ENCODE measurements around the gene MSI2. TPM values are rescaled to one million over a fixed set of nuclear protein-coding genes. Genes with fewer than 3 reads are reported as not detected.

Gene MSI2
- total RNA-seq, 2 experiments from 2014 or later: 87.6 to 96.0 TPM

DNA sequence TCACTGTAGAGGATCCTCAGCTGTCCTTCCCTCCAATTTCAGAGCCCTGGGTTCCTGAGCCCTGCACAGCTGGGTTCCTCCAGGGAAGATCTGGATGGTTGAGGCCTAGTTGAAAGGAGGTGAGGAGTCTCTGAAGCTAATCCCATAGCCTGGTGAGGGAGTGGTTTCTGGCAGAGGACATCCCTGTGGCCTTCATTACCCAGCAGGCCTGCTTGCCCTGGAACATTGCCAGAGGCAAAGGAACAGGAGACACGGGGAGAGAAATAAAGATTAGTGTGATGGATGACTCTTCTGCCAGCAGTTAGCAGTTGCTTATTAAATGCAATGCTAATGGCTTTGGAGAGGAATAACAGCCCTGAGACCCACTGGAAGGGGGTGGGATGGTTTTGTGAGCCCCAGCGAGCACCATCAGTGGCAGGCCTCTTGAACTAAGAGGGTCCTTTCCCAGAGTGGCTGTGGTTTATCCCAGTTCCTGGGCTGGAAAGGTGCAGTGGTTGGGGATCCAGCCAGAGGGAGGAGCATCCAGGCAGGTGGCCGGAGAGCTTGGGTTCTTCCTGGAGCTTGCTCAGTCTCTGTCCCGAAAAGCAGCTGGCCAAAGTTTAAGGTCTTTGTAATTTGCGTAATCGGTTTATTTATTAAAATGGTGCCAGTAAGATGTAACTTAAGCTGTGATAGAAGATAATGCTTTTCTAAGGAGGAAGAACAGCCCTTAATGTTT, 279.1 kb downstream of the MSI2 start:
- Mint-ChIP-seq H3K4me3 (no peak overlapping the region), H3K4me1 (peaks cover 27% of the 10 kb centered on the region), H3K9me3 (no peaks in the 10 kb centered on the region), H3K36me3 (ENCODE audit: low read depth) (no peaks in the 10 kb centered on the region), H3K27ac (peak overlapping the region; percentile 47), H3K27me3 (no peaks in the 10 kb centered on the region)
- no peak for DNase-seq
- POLR2A ChIA-PET: no interaction called here
- CTCF ChIA-PET: no interaction called here

- Mint-ChIP-seq H3K36me3 (ENCODE audit: low read depth) (no peaks in the 10 kb centered on the region), H3K4me1 (peaks cover 20% of the 10 kb centered on the region), H3K4me3 (no peak overlapping the region), H3K27me3 (no peaks in the 10 kb centered on the region), H3K9me3 (no peaks in the 10 kb centered on the region), H3K27ac (peak overlapping the region; percentile 10)
- CTCF ChIA-PET: no interaction called here
- POLR2A ChIA-PET: no interaction called here
- no peak for DNase-seq
Measured at GRCh38 chr17:57536289-57536688, 280.0 kb downstream of the MSI2 start.

GRCh38 chr17:57536789-57537523, 280.6 kb downstream of the MSI2 start:
- no peaks in the 10 kb centered on the region for H3K36me3 Mint-ChIP-seq (ENCODE audit: low read depth)
- POLR2A ChIA-PET: no interaction called here
- no peak for DNase-seq
- CTCF ChIA-PET: interaction anchor here (2.1 kb wide), 1 partner anchor 294 kb away, joined by 6 read pairs; no protein-coding TSS in a partner anchor
- H3K4me3 Mint-ChIP-seq: peak overlapping the region; percentile 36
- H3K9me3 Mint-ChIP-seq: no peaks in the 10 kb centered on the region
- H3K27ac Mint-ChIP-seq: peak overlapping the region; percentile 81
- H3K4me1 Mint-ChIP-seq: peaks cover 20% of the 10 kb centered on the region
- H3K27me3 Mint-ChIP-seq: no peaks in the 10 kb centered on the region

DNA sequence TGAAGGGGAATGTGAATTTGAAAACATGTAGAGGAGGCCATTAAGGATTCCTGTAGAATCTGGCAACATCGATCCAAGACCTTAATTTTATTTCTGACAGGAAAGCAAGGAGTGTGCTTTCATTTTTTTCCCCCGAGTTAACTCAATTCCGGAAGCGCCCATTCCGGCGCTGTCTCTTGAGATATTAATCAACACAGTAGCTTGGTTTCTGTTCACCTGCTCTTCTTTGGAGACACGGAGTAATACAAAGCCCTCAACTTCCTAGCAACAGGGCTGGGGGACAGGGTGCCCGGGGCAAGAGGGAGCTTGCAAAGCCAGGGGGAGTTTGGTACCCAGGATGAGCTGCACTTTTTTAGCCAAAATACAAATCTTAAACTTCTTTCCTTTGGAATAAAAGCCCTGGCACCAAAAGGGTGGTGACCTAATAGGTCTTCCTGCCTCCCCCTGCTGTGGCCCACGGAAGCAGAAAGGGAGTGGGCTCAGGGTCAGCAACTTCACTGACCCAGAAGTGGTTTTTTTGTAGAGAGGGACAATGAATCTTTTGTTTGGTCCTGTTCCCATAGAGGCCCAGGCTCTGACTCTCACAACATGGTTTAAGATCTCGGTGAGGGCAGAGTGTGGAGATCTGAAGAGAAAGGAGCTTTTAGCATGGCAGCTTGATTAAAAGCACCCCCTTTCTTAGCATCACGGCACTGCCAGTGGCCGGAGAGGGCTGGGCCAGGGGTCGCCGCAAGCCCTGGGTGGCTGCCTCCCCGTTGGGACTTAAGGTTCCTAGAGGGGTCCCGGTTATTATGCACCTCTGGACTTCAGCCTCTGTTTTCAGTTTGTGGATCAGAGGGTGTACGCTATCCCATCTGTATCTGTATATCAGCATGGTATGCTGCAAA, 281.4 kb downstream of the MSI2 start:
- Mint-ChIP-seq H3K4me3 (peak overlapping the region; percentile 36), H3K27ac (peak overlapping the region; percentile 81), H3K36me3 (ENCODE audit: low read depth) (no peaks in the 10 kb centered on the region), H3K4me1 (peaks cover 20% of the 10 kb centered on the region), H3K27me3 (no peaks in the 10 kb centered on the region), H3K9me3 (no peaks in the 10 kb centered on the region)
- ChIA-PET CTCF (interaction anchor here (1.0 to 2.1 kb wide), 2 partner anchors 134 to 294 kb away, joined by 3 to 6 read pairs; no protein-coding TSS in a partner anchor), POLR2A (no interaction called here)
- peak; percentile 24 for DNase-seq

DNA sequence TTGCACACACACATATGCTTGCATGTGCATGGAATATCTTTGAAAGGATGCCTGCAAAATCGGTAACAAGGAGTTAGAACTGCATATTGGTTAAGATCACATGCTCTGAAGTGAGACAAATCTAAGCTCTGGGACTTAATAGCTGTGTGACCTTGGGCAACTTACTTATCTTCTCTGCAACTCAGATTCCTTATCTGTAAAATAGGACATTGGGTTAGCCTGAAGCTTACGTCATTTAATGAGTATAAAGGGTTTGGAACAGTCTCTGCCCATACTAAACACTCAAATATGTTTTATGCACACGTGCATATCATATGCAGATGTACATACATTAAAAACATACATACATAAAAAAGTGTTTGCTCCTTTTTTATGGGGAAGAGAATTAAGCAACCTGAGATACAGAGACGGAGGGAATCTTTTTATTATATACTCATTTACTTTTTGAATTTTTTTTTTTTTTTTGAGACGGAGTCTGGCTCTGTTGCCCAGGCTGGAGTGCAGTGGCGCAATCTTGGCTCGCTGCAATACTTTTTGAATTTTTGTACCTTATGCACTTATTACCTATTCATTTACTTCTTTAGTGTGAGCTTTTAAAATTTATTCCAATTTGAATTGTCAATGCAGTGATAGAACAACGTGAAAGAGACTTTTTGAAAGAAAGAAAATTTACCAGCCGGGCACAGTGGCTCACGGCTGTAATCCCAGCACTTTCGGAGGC, 282.6 kb downstream of the MSI2 start:
- Mint-ChIP-seq H3K9me3 (no peaks in the 10 kb centered on the region), H3K36me3 (ENCODE audit: low read depth) (no peaks in the 10 kb centered on the region), H3K27ac (no peak overlapping the region), H3K27me3 (no peaks in the 10 kb centered on the region), H3K4me1 (peaks cover 20% of the 10 kb centered on the region), H3K4me3 (no peak overlapping the region)
- ChIA-PET POLR2A (no interaction called here), CTCF (interaction anchor here (1.0 to 2.1 kb wide), 3 partner anchors 14 to 296 kb away, joined by 3 to 6 read pairs (median 3); no protein-coding TSS in a partner anchor)
- DNase-seq: no peak

DNA sequence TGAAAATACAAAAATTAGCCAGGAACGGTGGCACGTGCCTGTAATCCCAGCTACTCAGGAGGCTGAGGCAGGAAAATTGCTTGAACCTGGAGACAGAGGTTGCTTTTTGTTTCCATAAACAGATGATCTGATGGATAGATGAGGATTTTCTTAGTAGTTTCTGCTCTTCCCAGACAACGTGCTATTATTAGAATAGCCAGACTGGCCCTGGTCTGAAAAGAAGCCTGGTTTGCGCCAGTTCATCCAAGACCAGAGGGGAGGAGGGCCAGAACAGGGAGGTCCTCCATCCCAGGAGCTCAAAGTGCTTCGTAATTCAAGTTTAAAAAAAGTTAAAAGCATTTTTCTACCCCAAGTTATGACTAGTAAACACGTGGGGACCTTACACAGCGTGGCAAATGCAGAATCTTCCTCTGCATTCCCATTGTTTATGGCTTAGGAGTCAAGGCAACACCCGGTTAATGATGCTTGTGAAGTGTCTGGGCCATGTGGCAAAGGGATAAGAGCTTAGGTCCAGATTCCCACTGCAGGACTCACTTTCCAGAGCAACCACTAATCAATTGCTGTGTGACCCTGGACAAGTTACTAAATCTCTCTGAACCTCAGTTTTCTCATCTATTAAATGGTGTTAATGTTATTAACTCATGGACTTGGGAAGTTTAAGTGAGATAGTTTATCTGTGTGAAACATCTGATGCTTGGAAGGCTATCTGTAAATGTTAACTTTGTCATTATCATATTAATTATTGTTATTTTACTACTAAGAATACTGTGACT, 283.4 kb downstream of the MSI2 start:
- DNase-seq: no peak
- H3K9me3 Mint-ChIP-seq: no peaks in the 10 kb centered on the region
- H3K4me1 Mint-ChIP-seq: peaks cover 20% of the 10 kb centered on the region
- H3K4me3 Mint-ChIP-seq: no peak overlapping the region
- no peak overlapping the region for H3K27ac Mint-ChIP-seq
- no peaks in the 10 kb centered on the region for H3K36me3 Mint-ChIP-seq (ENCODE audit: low read depth)
- POLR2A ChIA-PET: no interaction called here
- H3K27me3 Mint-ChIP-seq: no peaks in the 10 kb centered on the region
- CTCF ChIA-PET: interaction anchor here (1.4 kb wide), 1 partner anchor 13 kb away, joined by 3 read pairs; no protein-coding TSS in a partner anchor

DNA sequence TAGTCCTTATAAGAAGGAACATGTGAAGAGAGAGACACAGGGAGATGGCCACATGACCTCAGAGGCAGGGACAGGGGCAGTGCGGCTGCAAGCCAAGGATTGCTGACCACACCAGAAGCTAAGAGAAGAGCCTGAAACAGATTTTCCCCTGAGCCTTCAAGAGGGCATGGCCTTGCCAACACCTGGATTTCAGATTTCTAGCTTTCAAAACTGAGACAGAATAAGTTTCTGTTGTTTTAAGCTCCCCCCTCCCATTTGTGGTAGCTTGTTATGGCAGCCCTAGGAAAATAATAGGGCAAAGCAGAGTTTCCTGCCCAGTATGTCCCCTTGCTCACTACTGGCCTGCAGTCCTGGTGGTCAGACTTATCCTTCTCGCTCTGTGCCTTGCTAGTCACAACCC, 284.3 kb downstream of the MSI2 start:
- no peaks in the 10 kb centered on the region for H3K9me3 Mint-ChIP-seq
- DNase-seq: no peak
- POLR2A ChIA-PET: no interaction called here
- H3K36me3 Mint-ChIP-seq (ENCODE audit: low read depth): no peaks in the 10 kb centered on the region
- no peak overlapping the region for H3K27ac Mint-ChIP-seq
- H3K4me3 Mint-ChIP-seq: no peak overlapping the region
- H3K4me1 Mint-ChIP-seq: peaks cover 20% of the 10 kb centered on the region
- CTCF ChIA-PET: interaction anchor here (1.2 to 1.4 kb wide), 2 partner anchors 9 to 12 kb away, joined by 3 read pairs; no protein-coding TSS in a partner anchor
- no peaks in the 10 kb centered on the region for H3K27me3 Mint-ChIP-seq

DNA sequence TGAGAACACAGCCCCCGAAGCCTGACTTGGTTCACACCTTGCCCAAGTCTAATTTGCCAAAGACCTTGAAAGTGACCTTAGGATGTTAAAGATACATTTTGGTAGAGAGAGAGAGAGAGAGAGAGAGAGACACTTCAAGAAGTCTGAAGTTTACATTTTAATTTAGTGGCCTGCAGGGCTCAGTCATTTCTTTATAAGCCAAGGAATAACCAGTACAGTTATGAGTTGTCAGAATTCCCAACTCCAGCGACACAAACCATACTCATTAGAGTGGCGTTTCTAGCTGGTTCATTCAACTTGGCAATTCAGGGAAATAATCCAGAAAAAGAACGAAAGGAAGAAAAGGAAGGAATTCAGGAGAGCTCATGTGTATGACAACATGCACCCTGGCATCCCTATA, 284.7 kb downstream of the MSI2 start:
- Mint-ChIP-seq H3K27me3 (no peaks in the 10 kb centered on the region), H3K36me3 (ENCODE audit: low read depth) (no peaks in the 10 kb centered on the region), H3K4me3 (no peak overlapping the region), H3K9me3 (no peaks in the 10 kb centered on the region), H3K4me1 (peaks cover 19% of the 10 kb centered on the region), H3K27ac (no peak overlapping the region)
- ChIA-PET CTCF (interaction anchor here (1.2 kb wide), 1 partner anchor 9 kb away, joined by 3 read pairs; no protein-coding TSS in a partner anchor), POLR2A (no interaction called here)
- no peak for DNase-seq

DNA sequence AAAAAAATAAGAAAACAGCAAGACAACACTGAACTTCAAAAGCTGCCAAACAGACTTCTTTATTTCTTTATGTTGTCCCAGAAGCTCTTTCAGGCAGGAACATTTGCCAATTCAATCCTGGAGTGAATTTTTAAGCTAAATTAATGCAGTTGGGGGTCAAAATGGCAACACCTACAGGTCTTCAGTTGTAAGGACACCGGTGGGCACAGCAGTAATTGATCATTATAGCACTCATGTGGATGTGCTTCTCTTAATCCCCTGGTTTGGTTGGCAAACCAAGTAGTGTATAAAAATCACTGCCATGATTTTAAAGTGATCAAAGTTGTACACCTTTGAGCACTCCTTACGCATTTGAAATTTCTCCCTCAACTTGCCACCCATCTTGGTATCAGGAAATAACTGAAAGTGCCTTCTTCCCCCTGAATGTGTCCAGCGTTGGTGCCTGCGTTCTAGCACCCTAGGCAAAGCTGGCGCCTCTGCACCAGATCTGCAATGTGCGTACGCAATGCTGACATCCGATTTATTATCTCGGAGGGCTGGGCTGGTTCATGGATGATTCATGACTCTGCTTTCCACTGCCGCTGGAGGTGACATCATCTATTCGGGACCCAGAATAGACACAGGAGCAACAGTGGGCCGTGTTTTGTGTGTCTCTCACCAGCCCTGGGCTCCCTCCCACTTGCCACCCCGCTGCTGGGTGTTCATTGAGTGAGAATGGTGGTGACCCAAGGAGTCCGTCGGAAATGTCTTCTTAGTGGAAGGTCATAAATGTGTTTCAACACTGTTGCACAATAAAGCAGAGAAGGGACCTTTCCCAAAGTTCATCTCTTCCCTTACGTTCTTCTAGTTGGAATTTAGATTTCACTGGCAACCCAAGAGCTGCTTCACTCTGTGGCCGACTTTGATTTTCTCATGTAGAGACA, 285.4 kb downstream of the MSI2 start:
- Mint-ChIP-seq H3K4me3 (no peak overlapping the region), H3K27ac (no peak overlapping the region), H3K9me3 (no peaks in the 10 kb centered on the region), H3K4me1 (peaks cover 18% of the 10 kb centered on the region), H3K27me3 (no peaks in the 10 kb centered on the region), H3K36me3 (ENCODE audit: low read depth) (no peaks in the 10 kb centered on the region)
- DNase-seq: no peak
- CTCF ChIA-PET: interaction anchor here (1.1 kb wide), 1 partner anchor 13 kb away, joined by 3 read pairs; no protein-coding TSS in a partner anchor
- POLR2A ChIA-PET: no interaction called here

GRCh38 chr17:57542510-57542909, 286.2 kb downstream of the MSI2 start:
- CTCF ChIA-PET: interaction anchor here (1.1 kb wide), 1 partner anchor 12 kb away, joined by 3 read pairs; no protein-coding TSS in a partner anchor
- no peak overlapping the region for H3K27ac Mint-ChIP-seq

GRCh38 chr17:57543230-57543629, 286.9 kb downstream of the MSI2 start:
- CTCF ChIA-PET: no interaction called here
- peaks cover 9% of the 10 kb centered on the region for H3K4me1 Mint-ChIP-seq
- H3K27me3 Mint-ChIP-seq: no peaks in the 10 kb centered on the region
- H3K9me3 Mint-ChIP-seq: no peaks in the 10 kb centered on the region
- H3K4me3 Mint-ChIP-seq: no peak overlapping the region
- no peak overlapping the region for H3K27ac Mint-ChIP-seq
- POLR2A ChIA-PET: interaction anchor here (0.6 kb wide), 2 partner anchors 10 to 18 kb away, joined by 3 to 4 read pairs; no protein-coding TSS in a partner anchor
- DNase-seq: no peak
- H3K36me3 Mint-ChIP-seq (ENCODE audit: low read depth): no peaks in the 10 kb centered on the region

More at GRCh38 chr17:57542510-57542909, 286.2 kb downstream of the MSI2 start:
- no peak for DNase-seq
- H3K4me3 Mint-ChIP-seq: no peak overlapping the region
- no peaks in the 10 kb centered on the region for H3K9me3 Mint-ChIP-seq
- peaks cover 16% of the 10 kb centered on the region for H3K4me1 Mint-ChIP-seq
- H3K36me3 Mint-ChIP-seq (ENCODE audit: low read depth): no peaks in the 10 kb centered on the region
- no peaks in the 10 kb centered on the region for H3K27me3 Mint-ChIP-seq
- POLR2A ChIA-PET: interaction anchor here (0.6 kb wide), 1 partner anchor 19 kb away, joined by 4 read pairs; no protein-coding TSS in a partner anchor
